IMR-90 (cell line): ENCODE data around the gene ACADSB. TPM values are rescaled to one million over a fixed set of nuclear protein-coding genes. Genes with fewer than 3 reads are reported as not detected.

Source experiments
- ATAC-seq: fragments of 200-7000 bp; cut with Tn5 transposase; 2 replicates; pipeline ENCODE4 v1.9.1; 2020; ENCODE audit warnings: low read depth, mild to moderate bottlenecking, moderate library complexity
- BruUV-seq: library from RNA; stranded (reverse); fragments of 400-500 nt; replicated peaks from 2 replicates; lab custom pipeline; 2021; lab: Mats Ljungman, UMichigan
- CTCF ChIA-PET: fragments of 300-600 bp; formaldehyde crosslinking; extraction: SDS; loops from one replicate; lab custom pipeline; 2021; ENCODE audit warnings: antibody characterized with exemption; lab: Yijun Ruan, JAX
- POLR2A ChIA-PET: fragments of 300-600 bp; sonication (Branson Sonifier 250); formaldehyde crosslinking; loops from one replicate; lab custom pipeline; 2022; ENCODE audit warnings: antibody characterized with exemption; ENCODE audit not compliant: unreplicated experiment; lab: Charles Lee
- DNase-seq: peaks from one replicate; pipeline ENCODE4 v3.0.0; 2013
- H2AFZ ChIP-seq: replicated peaks from 2 replicates; pipeline ENCODE3; 2013; ENCODE audit warnings: low read length, mild to moderate bottlenecking; ENCODE audit not compliant: poor library complexity
- H2AK5ac ChIP-seq: 2 replicates; pipeline ENCODE4 v1.6.1; 2013; ENCODE audit warnings: low read depth, low read length, inconsistent platforms
- H2AK9ac ChIP-seq: replicated peaks from 2 replicates; pipeline ENCODE3; 2013; ENCODE audit warnings: mild to moderate bottlenecking, low read depth, low read length, moderate library complexity; ENCODE audit not compliant: poor library complexity
- H2BK120ac ChIP-seq: 2 replicates; pipeline ENCODE4 v1.6.1; 2013; ENCODE audit warnings: low read depth, low read length, inconsistent platforms
- H2BK15ac ChIP-seq: 3 replicates; pipeline ENCODE4 v1.6.1; 2013; ENCODE audit warnings: low read depth, low read length, inconsistent platforms
- H2BK20ac ChIP-seq: 2 replicates; pipeline ENCODE4 v1.6.1; 2013; ENCODE audit warnings: low read depth, mild to moderate bottlenecking, inconsistent platforms, low read length, moderate library complexity
- H2BK5ac ChIP-seq: 2 replicates; pipeline ENCODE4 v1.6.1; 2013; ENCODE audit warnings: mild to moderate bottlenecking, low read depth, low read length, inconsistent platforms; ENCODE audit not compliant: poor library complexity, severe bottlenecking
- H3K14ac ChIP-seq: replicated peaks from 2 replicates; pipeline ENCODE4 v1.6.1; 2013; ENCODE audit warnings: low read depth, low read length, inconsistent platforms
- H3K18ac ChIP-seq: 2 replicates; pipeline ENCODE4 v1.6.1; 2013; ENCODE audit warnings: low read depth, low read length, control low read depth
- H3K23ac ChIP-seq: 2 replicates; pipeline ENCODE4 v1.6.1; 2013; ENCODE audit warnings: low read depth, low read length, inconsistent platforms
- H3K27ac ChIP-seq: 2 replicates; pipeline ENCODE4 v1.5.1; 2013; ENCODE audit warnings: mild to moderate bottlenecking, control low read depth, low read length; ENCODE audit not compliant: insufficient read depth
- H3K27me3 ChIP-seq: 2 replicates; pipeline ENCODE4 v1.6.1; 2013; ENCODE audit warnings: low read length; ENCODE audit not compliant: control insufficient read depth, insufficient read depth
- H3K36me3 ChIP-seq: 2 replicates; pipeline ENCODE4 v1.6.1; 2013; ENCODE audit warnings: low read length, mixed read lengths; ENCODE audit not compliant: control insufficient read depth, insufficient read depth
- H3K4ac ChIP-seq: 2 replicates; pipeline ENCODE4 v1.6.1; 2013; ENCODE audit warnings: low read depth, low read length, inconsistent platforms
- H3K4me1 ChIP-seq: 2 replicates; pipeline ENCODE4 v1.6.1; 2013; ENCODE audit warnings: low read length, mixed read lengths; ENCODE audit not compliant: control insufficient read depth, insufficient read depth
- H3K4me2 ChIP-seq: 2 replicates; pipeline ENCODE4 v1.6.1; 2013; ENCODE audit warnings: low read depth, mild to moderate bottlenecking, control low read depth, low read length, moderate library complexity
- H3K4me3 ChIP-seq: 2 replicates; pipeline ENCODE4 v1.5.1; 2013; ENCODE audit warnings: low read depth, mild to moderate bottlenecking, control low read depth, low read length, moderate library complexity; ENCODE audit not compliant: insufficient read depth
- H3K56ac ChIP-seq: 2 replicates; pipeline ENCODE4 v1.6.1; 2013; ENCODE audit warnings: low read length, inconsistent platforms; ENCODE audit not compliant: insufficient read depth; ENCODE audit errors: extremely low read depth
- H3K79me1 ChIP-seq, 2 experiments: 2 replicates each; pipeline ENCODE4 v1.6.1; 2013; ENCODE audit warnings: low read length in 2 of 2, inconsistent platforms in 1 of 2, low read depth in 1 of 2
- H3K9ac ChIP-seq: 2 replicates; pipeline ENCODE4 v1.6.1; 2013; ENCODE audit warnings: low read depth, low read length, control low read depth
- H3K9me1 ChIP-seq: 2 replicates; pipeline ENCODE4 v1.6.1; 2013; ENCODE audit warnings: low read length, inconsistent platforms; ENCODE audit not compliant: insufficient read depth
- H3K9me3 ChIP-seq: 2 replicates; pipeline ENCODE4 v1.6.1; 2013; ENCODE audit warnings: low read length; ENCODE audit not compliant: control insufficient read depth, insufficient read depth
- H4K20me1 ChIP-seq: 2 replicates; pipeline ENCODE4 v1.6.1; 2013; ENCODE audit warnings: low read length, inconsistent platforms; ENCODE audit not compliant: insufficient read depth
- H4K5ac ChIP-seq: 2 replicates; pipeline ENCODE4 v1.6.1; 2013; ENCODE audit warnings: mild to moderate bottlenecking, low read depth, low read length, control low read depth
- H4K8ac ChIP-seq, 2 experiments: 2 replicates each; pipeline ENCODE4 v1.6.1; 2013; ENCODE audit warnings: low read depth in 2 of 2, low read length in 2 of 2, control low read depth in 1 of 2, inconsistent platforms in 1 of 2
- H4K91ac ChIP-seq: 2 replicates; pipeline ENCODE4 v1.6.1; 2013; ENCODE audit warnings: low read depth, low read length, inconsistent platforms; ENCODE audit not compliant: insufficient read depth
- CEBPB ChIP-seq: IDR thresholded peaks from 2 replicates; pipeline ENCODE4 v1.6.1; 2012; ENCODE audit warnings: low read depth, low read length, improper control_type of control experiment
- CHD1 ChIP-seq: IDR thresholded peaks from 2 replicates; pipeline ENCODE4 v1.6.1; 2012; ENCODE audit warnings: low read depth, low read length, improper control_type of control experiment
- CTCF ChIP-seq: conservative IDR thresholded peaks from 2 replicates; pipeline ENCODE4 v1.5.1; 2012; ENCODE audit warnings: mild to moderate bottlenecking, low read depth, low read length, improper control_type of control experiment
- RAD21 ChIP-seq: IDR thresholded peaks from 2 replicates; pipeline ENCODE4 v1.6.1; 2012; ENCODE audit warnings: low read length, improper control_type of control experiment
- SMC3 ChIP-seq: fragments of 150-350 bp; IDR thresholded peaks from 2 replicates; pipeline ENCODE4 v1.6.1; 2016; ENCODE audit warnings: low read depth, mild to moderate bottlenecking, antibody characterized with exemption, low read length, moderate library complexity
- WGBS, 2 experiments: methylation state at CpG; one replicate each; pipeline versions ENCODE4 v1.1.5 to v1.1.7; 2013; ENCODE audit warnings: missing lambda C conversion rate in 2 of 2; ENCODE audit not compliant: insufficient read length in 1 of 2; ENCODE audit errors: extremely low coverage in 2 of 2; 5-methylcytosine and 5-hydroxymethylcytosine counted together
- dilution Hi-C: fragments of 300-500 bp; cut with HindIII; formaldehyde crosslinking; loops from one replicate; pipeline ENCODE4 v1.14.3; 2018; ENCODE audit warnings: low sequenced_read_pairs; ENCODE audit not compliant: unreplicated experiment
- in situ Hi-C: fragments of 300-500 bp; cut with MboI; formaldehyde crosslinking; loops from 3 replicates; pipeline ENCODE4 v1.14.3; 2019; ENCODE audit warnings: low sequenced_read_pairs, inconsistent platforms, mixed read lengths
- intact Hi-C: fragments of 100-400 bp; cut with micrococcal nuclease; formaldehyde crosslinking; loops from 2 replicates; pipeline ENCODE4 v1.10.0; 2022
- polyA plus RNA-seq, 3 experiments: library from polyadenylated mRNA; depleted of rRNA; stranded (reverse); fragments of >200 nt; gene quantifications; 2 replicates each; pipeline ENCODE4 v1.2.3, GENCODE V29; 2012; ENCODE audit warnings: low replicate concordance in 1 of 3
- total RNA-seq: library from RNA; depleted of rRNA; stranded (reverse); fragments of >200 nt; gene quantifications from 2 replicates; pipeline ENCODE4 v1.2.3, GENCODE V29; 2012

The ACADSB gene
- total and polyA plus RNA-seq, 2 of the 4 experiments (the other 2 are of a cell fraction): 6.2 to 10.6 TPM

- Histone ChIP-seq H4K91ac (no peak overlapping the region), H3K36me3 (no peaks in the 10 kb centered on the region), H3K9me3 (peaks cover 2% of the 10 kb centered on the region; the same call in 1 of the 2 replicates), H2BK5ac (no peak overlapping the region), H3K9me1 (no peaks in the 10 kb centered on the region), H3K56ac (no peak overlapping the region), H2AK5ac (no peak overlapping the region), H2AFZ (no peak overlapping the region), H3K9ac (no peak overlapping the region), H3K14ac (no peak overlapping the region), H4K20me1 (no peaks in the 10 kb centered on the region), H4K8ac (no peak overlapping the region), H3K4ac (no peak overlapping the region), H3K4me1 (no peaks in the 10 kb centered on the region), H3K4me3 (no peak overlapping the region), H3K4me2 (no peak overlapping the region), H3K27me3 (no peaks in the 10 kb centered on the region), H2BK120ac (no peak overlapping the region), H3K79me1 (no peaks in the 10 kb centered on the region), H3K23ac (no peak overlapping the region), H2BK15ac (no peak overlapping the region), H3K18ac (no peak overlapping the region), H2BK20ac (no peak overlapping the region), H2AK9ac (no peak overlapping the region), H4K5ac (no peak overlapping the region), H3K27ac (no peak overlapping the region)
- WGBS, 2 experiments: 59 to 100% methylated on average over 4 of the region's 7 CpGs
- dilution Hi-C loops: no loop called here
- CTCF ChIA-PET: no interaction called here
- ATAC-seq: no peak
- in situ Hi-C loops: no loop called here
- DNase-seq: no peak
- POLR2A ChIA-PET: no interaction called here
- intact Hi-C loops: no loop called here
- TF ChIP-seq RAD21 (no peak), CTCF (no peak), CHD1 (no peak), SMC3 (no peak), CEBPB (no peak)
- no TSS peak for BruUV-seq
These were observed 77.5 kb downstream of the ACADSB start for GRCh38 chr10:123086281-123086680.
